Common myeloid progenitor, CD34-positive (primary cell): ENCODE data around the gene UBE2QL1.
A peak's percentile ranks its signal among the peaks of the same experiment; 100 is the strongest.

Experiments used
- CTCF ChIA-PET: fragments of 350-600 bp; sonication (Branson Sonifier 250); formaldehyde crosslinking; loops from one replicate; lab custom pipeline; 2021; ENCODE audit warnings: antibody characterized with exemption; lab: Charles Lee
- POLR2A ChIA-PET: fragments of 350-600 bp; sonication (Branson Sonifier 250); formaldehyde crosslinking; loops from one replicate; lab custom pipeline; 2021; ENCODE audit warnings: antibody characterized with exemption; lab: Charles Lee
- DNase-seq, 3 donors: peaks; one replicate each; pipeline versions ENCODE4 v3.0.0 to v3.0.0-alpha.2; 2013
- H3K27ac ChIP-seq, 2 experiments: 1 replicate in 1 of 2; 2 replicates in 1 of 2; pipeline ENCODE4 v1.7.0; 2013; ENCODE audit warnings: inconsistent platforms in 2 of 2, low read length in 2 of 2, mild to moderate bottlenecking in 2 of 2, low read depth in 1 of 2, moderate library complexity in 1 of 2; ENCODE audit not compliant: severe bottlenecking in 2 of 2, insufficient read depth in 1 of 2, poor library complexity in 1 of 2
- H3K27me3 ChIP-seq, 5 experiments: replicated peaks in 2 of 5; 1 replicate in 3 of 5; 2 replicates in 2 of 5; pipeline versions ENCODE4 v1.6.1 to v1.7.0; 2013; ENCODE audit warnings: low read length in 4 of 5, mild to moderate bottlenecking in 2 of 5, moderate library complexity in 2 of 5, inconsistent platforms in 1 of 5; ENCODE audit not compliant: insufficient read depth in 5 of 5, control insufficient read depth in 4 of 5
- H3K36me3 ChIP-seq, 4 experiments: 1 replicate in 2 of 4; 2 replicates in 2 of 4; pipeline versions ENCODE4 v1.6.1 to v1.7.0; 2013; ENCODE audit warnings: low read length in 3 of 4, control low read depth in 1 of 4, mild to moderate bottlenecking in 1 of 4; ENCODE audit not compliant: control insufficient read depth in 4 of 4, insufficient read depth in 4 of 4
- H3K4me1 ChIP-seq, 4 experiments: 1 replicate in 3 of 4; 2 replicates in 1 of 4; pipeline versions ENCODE4 v1.6.1 to v1.7.1; 2013; ENCODE audit warnings: low read length in 3 of 4, mild to moderate bottlenecking in 3 of 4, control low read depth in 1 of 4, inconsistent platforms in 1 of 4, moderate library complexity in 1 of 4; ENCODE audit not compliant: control insufficient read depth in 4 of 4, insufficient read depth in 4 of 4; ENCODE audit errors: control extremely low read depth in 1 of 4
- H3K4me3 ChIP-seq, 7 experiments: 1 replicate in 4 of 7; 2 replicates in 3 of 7; pipeline versions ENCODE4 v1.5.1 to v1.7.0; 2013; ENCODE audit warnings: mild to moderate bottlenecking in 7 of 7, low read length in 6 of 7, moderate library complexity in 6 of 7, inconsistent platforms in 2 of 7, low read depth in 2 of 7, control low read depth in 1 of 7; ENCODE audit not compliant: insufficient read depth in 4 of 7, control insufficient read depth in 1 of 7; ENCODE audit errors: extremely low read depth in 1 of 7
- H3K9me3 ChIP-seq, 5 experiments: 1 replicate in 4 of 5; 2 replicates in 1 of 5; pipeline versions ENCODE4 v1.6.1 to v1.7.1; 2013; ENCODE audit warnings: low read length in 4 of 5, mild to moderate bottlenecking in 2 of 5, inconsistent platforms in 1 of 5, low read depth in 1 of 5, moderate library complexity in 1 of 5; ENCODE audit not compliant: control insufficient read depth in 4 of 5, insufficient read depth in 2 of 5; ENCODE audit errors: control extremely low read depth in 1 of 5
- WGBS: methylation state at CpG from one replicate; pipeline ENCODE4 v1.1.5; 2013; ENCODE audit not compliant: insufficient coverage; 5-methylcytosine and 5-hydroxymethylcytosine counted together

Gene UBE2QL1

GRCh38 chr5:6522923-6523322 lies 74.3 kb downstream of the UBE2QL1 start:
- POLR2A ChIA-PET: no interaction called here
- H3K36me3 ChIP-seq: no peaks in the 10 kb centered on the region
- H3K4me3 ChIP-seq: no peak overlapping the region
- peaks cover 0 to 7% (median 0%) of the 10 kb centered on the region in 5 experiments for H3K27me3 ChIP-seq
- whole genome bisulfite sequencing: 86% methylated on average over 5 of the region's 9 CpGs
- no peaks in the 10 kb centered on the region for H3K9me3 ChIP-seq
- CTCF ChIA-PET: no interaction called here
- DNase-seq: no peak
- no peak overlapping the region for H3K27ac ChIP-seq
- H3K4me1 ChIP-seq: no peaks in the 10 kb centered on the region

- Histone ChIP-seq H3K9me3 (peaks cover 0 to 3% (median 0%) of the 10 kb centered on the region in 5 experiments), H3K4me1 (no peaks in the 10 kb centered on the region), H3K36me3 (no peaks in the 10 kb centered on the region), H3K27ac (no peak overlapping the region), H3K27me3 (peaks cover 0 to 7% (median 0%) of the 10 kb centered on the region in 5 experiments), H3K4me3 (no peak overlapping the region)
- WGBS: 88% methylated on average over 3 of the region's 4 CpGs
- DNase-seq: no peak
- ChIA-PET POLR2A (no interaction called here), CTCF (interaction anchor here (1.1 kb wide), 1 partner anchor 20 kb away, joined by 3 read pairs; no protein-coding TSS in a partner anchor)
These were observed 76.8 kb downstream of the UBE2QL1 start for GRCh38 chr5:6525422-6525821.

GRCh38 chr5:6525910-6526309 lies 77.3 kb downstream of the UBE2QL1 start:
- no peaks in the 10 kb centered on the region for H3K4me1 ChIP-seq
- ChIA-PET POLR2A (no interaction called here), CTCF (interaction anchor here (1.1 kb wide), 1 partner anchor 20 kb away, joined by 3 read pairs; no protein-coding TSS in a partner anchor)
- H3K9me3 ChIP-seq: peaks cover 0 to 3% (median 0%) of the 10 kb centered on the region in 5 experiments
- DNase-seq: peak; percentile 2 to 32 (median 28)
- peaks cover 0 to 7% (median 0%) of the 10 kb centered on the region in 5 experiments for H3K27me3 ChIP-seq
- no peak overlapping the region for H3K27ac ChIP-seq
- 65% methylated on average over 7 of the region's 9 CpGs for WGBS
- H3K4me3 ChIP-seq: no peak overlapping the region
- no peaks in the 10 kb centered on the region for H3K36me3 ChIP-seq

- POLR2A ChIA-PET: interaction anchor here (0.6 kb wide), 1 partner anchor 12 kb away, joined by 3 read pairs; no protein-coding TSS in a partner anchor
- 86% methylated on average over 11 of the region's 12 CpGs for WGBS
These were observed 79.2 kb downstream of the UBE2QL1 start for GRCh38 chr5:6527749-6528455.

GRCh38 chr5:6535594-6535993 lies 86.9 kb downstream of the UBE2QL1 start:
- H3K27ac ChIP-seq: no peak overlapping the region
- no peaks in the 10 kb centered on the region for H3K9me3 ChIP-seq
- H3K36me3 ChIP-seq: no peaks in the 10 kb centered on the region
- 82% methylated on average over 1 of the region's 2 CpGs for WGBS
- H3K4me1 ChIP-seq: no peaks in the 10 kb centered on the region
- CTCF ChIA-PET: no interaction called here
- POLR2A ChIA-PET: no interaction called here
- no peak for DNase-seq
- peaks cover 0 to 17% (median 0%) of the 10 kb centered on the region in 5 experiments for H3K27me3 ChIP-seq
- no peak overlapping the region for H3K4me3 ChIP-seq

More at GRCh38 chr5:6527749-6528455, 79.2 kb downstream of the UBE2QL1 start:
- H3K27ac ChIP-seq: no peak overlapping the region
- peaks cover 0 to 3% (median 0%) of the 10 kb centered on the region in 5 experiments for H3K9me3 ChIP-seq
- no peaks in the 10 kb centered on the region for H3K36me3 ChIP-seq
- DNase-seq: no peak
- H3K4me1 ChIP-seq: no peaks in the 10 kb centered on the region
- CTCF ChIA-PET: interaction anchor here (1.8 kb wide), 1 partner anchor 10 kb away, joined by 4 read pairs; no protein-coding TSS in a partner anchor
- H3K4me3 ChIP-seq: no peak overlapping the region
- peaks cover 0 to 10% (median 0%) of the 10 kb centered on the region in 5 experiments for H3K27me3 ChIP-seq

- no peaks in the 10 kb centered on the region for H3K36me3 ChIP-seq
- no peaks in the 10 kb centered on the region for H3K9me3 ChIP-seq
- H3K4me1 ChIP-seq: no peaks in the 10 kb centered on the region
- 100% methylated on average over 1 of the region's 1 CpG for WGBS
- ChIA-PET CTCF (no interaction called here), POLR2A (no interaction called here)
- no peak overlapping the region for H3K4me3 ChIP-seq
- H3K27me3 ChIP-seq: peaks cover 0 to 10% (median 0%) of the 10 kb centered on the region in 5 experiments
- no peak for DNase-seq
- H3K27ac ChIP-seq: no peak overlapping the region
These were observed 90.4 kb downstream of the UBE2QL1 start for GRCh38 chr5:6539060-6539459.
